Ecto neural progenitor cell (in vitro differentiated cells): ENCODE results near the gene EFCAB6.

Source experiments
- DNase-seq: peaks from one replicate; pipeline ENCODE4 v3.0.0-alpha.2; 2018; ENCODE audit warnings: low spot score

Gene EFCAB6

GRCh38 chr22:43819421-43819921, 7.4 kb upstream of the EFCAB6 start:
- DNase-seq: no peak

GRCh38 chr22:43818981-43819380, 6.9 kb upstream of the EFCAB6 start:
- DNase-seq: no peak

- no peak for DNase-seq
Measured at GRCh38 chr22:43817402-43817801, 5.3 kb upstream of the EFCAB6 start.

GRCh38 chr22:43814264-43814663, 2.2 kb upstream of the EFCAB6 start:
- DNase-seq: no peak

- no peak for DNase-seq
Measured at GRCh38 chr22:43812890-43813289, 785 bp upstream of the EFCAB6 start.

- DNase-seq: no peak
Measured at GRCh38 chr22:43811777-43812148, 342 bp downstream of the EFCAB6 start.

GRCh38 chr22:43802897-43803495, 9.1 kb downstream of the EFCAB6 start:
- no peak for DNase-seq

- no peak for DNase-seq
Measured at GRCh38 chr22:43800970-43801369, 11.1 kb downstream of the EFCAB6 start.

GRCh38 chr22:43798492-43798891, 13.6 kb downstream of the EFCAB6 start:
- DNase-seq: no peak

- no peak for DNase-seq
Measured at GRCh38 chr22:43796567-43796966, 15.5 kb downstream of the EFCAB6 start.

- no peak for DNase-seq
Measured at GRCh38 chr22:43795320-43795719, 16.8 kb downstream of the EFCAB6 start.

GRCh38 chr22:43792905-43793304, 19.2 kb downstream of the EFCAB6 start:
- DNase-seq: no peak

GRCh38 chr22:43789452-43789851, 22.7 kb downstream of the EFCAB6 start:
- DNase-seq: no peak

GRCh38 chr22:43783777-43784176, 28.3 kb downstream of the EFCAB6 start:
- DNase-seq: no peak

- no peak for DNase-seq
Measured at GRCh38 chr22:43782448-43782847, 29.7 kb downstream of the EFCAB6 start.

- no peak for DNase-seq
Measured at GRCh38 chr22:43777286-43777685, 34.8 kb downstream of the EFCAB6 start.

- DNase-seq: no peak
Measured at GRCh38 chr22:43776081-43776670, 35.9 kb downstream of the EFCAB6 start.

GRCh38 chr22:43774318-43774915, 37.7 kb downstream of the EFCAB6 start:
- DNase-seq: no peak

GRCh38 chr22:43772831-43773230, 39.3 kb downstream of the EFCAB6 start:
- DNase-seq: no peak

- DNase-seq: no peak
Measured at GRCh38 chr22:43755452-43755851, 56.7 kb downstream of the EFCAB6 start.

GRCh38 chr22:43755011-43755410, 57.1 kb downstream of the EFCAB6 start:
- no peak for DNase-seq

GRCh38 chr22:43754176-43754575, 57.9 kb downstream of the EFCAB6 start:
- DNase-seq: no peak

- no peak for DNase-seq
Measured at GRCh38 chr22:43753688-43754087, 58.4 kb downstream of the EFCAB6 start.

- DNase-seq: no peak
Measured at GRCh38 chr22:43750751-43751150, 61.4 kb downstream of the EFCAB6 start.
